Activated naive CD4-positive, alpha-beta T cell treated with anti-CD3 and anti-CD28 coated beads, Interleukin-2, amount 10 ng/mL, durations not matched to agents 7 days and 5 days (primary cell): ENCODE measurements around the gene CCDC88A.
"Not testable (repeated sequence)": the region's sequence is repeated elsewhere in the genome, so short reads cannot be mapped to it uniquely, and the experiment has no call there.

Source experiments
- CTCF ChIA-PET: fragments of 350-600 bp; sonication (Branson Sonifier 250); formaldehyde crosslinking; loops from one replicate; lab custom pipeline; 2021; ENCODE audit warnings: antibody characterized with exemption; lab: Charles Lee
- DNase-seq: peaks from one replicate; pipeline ENCODE4 v3.0.0-alpha.2; 2020
- H3K27ac Mint-ChIP-seq: one replicate; pipeline ENCODE4 v1.8.0; 2021; ENCODE audit warnings: mild to moderate bottlenecking, moderate library complexity, mixed read lengths
- H3K27me3 Mint-ChIP-seq: one replicate; pipeline ENCODE4 v1.8.0; 2021; ENCODE audit warnings: mild to moderate bottlenecking, mixed read lengths
- H3K36me3 Mint-ChIP-seq: one replicate; pipeline ENCODE4 v1.8.0; 2021; ENCODE audit warnings: mixed read lengths
- H3K4me1 Mint-ChIP-seq: one replicate; pipeline ENCODE4 v1.8.0; 2021; ENCODE audit warnings: mixed read lengths
- H3K4me3 Mint-ChIP-seq: one replicate; pipeline ENCODE4 v1.8.0; 2021; ENCODE audit warnings: mild to moderate bottlenecking, moderate library complexity, mixed read lengths
- H3K9me3 Mint-ChIP-seq: one replicate; pipeline ENCODE4 v1.8.0; 2021; ENCODE audit warnings: mixed read lengths

Gene CCDC88A

GRCh38 chr2:55385516-55385915 is 34.1 kb downstream of the CCDC88A start:
- H3K4me3 Mint-ChIP-seq, H3K36me3 Mint-ChIP-seq, H3K9me3 Mint-ChIP-seq, H3K27me3 Mint-ChIP-seq, H3K4me1 Mint-ChIP-seq, DNase-seq, H3K27ac Mint-ChIP-seq: not testable (repeated sequence)
- CTCF ChIA-PET = interaction anchor here (0.6 kb wide), 1 partner anchor 327 kb away, joined by 3 read pairs; no protein-coding TSS in a partner anchor

- Mint-ChIP-seq H3K27ac (no peak overlapping the region), H3K36me3 (no peaks in the 10 kb centered on the region), H3K27me3 (no peaks in the 10 kb centered on the region), H3K4me3 (no peak overlapping the region), H3K4me1 (no peaks in the 10 kb centered on the region), H3K9me3 (no peaks in the 10 kb centered on the region)
- DNase-seq = no peak
- CTCF ChIA-PET = no interaction called here
Measured at GRCh38 chr2:55384786-55385185, 34.9 kb downstream of the CCDC88A start.

- H3K4me3 Mint-ChIP-seq = no peak overlapping the region
- no peaks in the 10 kb centered on the region for H3K36me3 Mint-ChIP-seq
- CTCF ChIA-PET = interaction anchor here (1.0 kb wide), 1 partner anchor 25 kb away, joined by 3 read pairs; no protein-coding TSS in a partner anchor
- no peaks in the 10 kb centered on the region for H3K27me3 Mint-ChIP-seq
- no peaks in the 10 kb centered on the region for H3K4me1 Mint-ChIP-seq
- H3K27ac Mint-ChIP-seq = no peak overlapping the region
- H3K9me3 Mint-ChIP-seq = no peaks in the 10 kb centered on the region
- DNase-seq = no peak
Measured at GRCh38 chr2:55371376-55371775, 48.3 kb downstream of the CCDC88A start.

- no peaks in the 10 kb centered on the region for H3K36me3 Mint-ChIP-seq
- CTCF ChIA-PET = interaction anchor here (1.0 kb wide), 1 partner anchor 26 kb away, joined by 3 read pairs; no protein-coding TSS in a partner anchor
- H3K27ac Mint-ChIP-seq = no peak overlapping the region
- H3K4me1 Mint-ChIP-seq = no peaks in the 10 kb centered on the region
- no peak overlapping the region for H3K4me3 Mint-ChIP-seq
- no peak for DNase-seq
- no peaks in the 10 kb centered on the region for H3K27me3 Mint-ChIP-seq
- no peaks in the 10 kb centered on the region for H3K9me3 Mint-ChIP-seq
Measured at GRCh38 chr2:55370208-55370607, 49.4 kb downstream of the CCDC88A start.

GRCh38 chr2:55365303-55365702 is 54.4 kb downstream of the CCDC88A start:
- no peak overlapping the region for H3K4me3 Mint-ChIP-seq
- no peaks in the 10 kb centered on the region for H3K36me3 Mint-ChIP-seq
- H3K4me1 Mint-ChIP-seq = no peaks in the 10 kb centered on the region
- H3K27me3 Mint-ChIP-seq = no peaks in the 10 kb centered on the region
- no peak overlapping the region for H3K27ac Mint-ChIP-seq
- CTCF ChIA-PET = interaction anchor here (0.7 kb wide), 1 partner anchor 36 kb away, joined by 3 read pairs; no protein-coding TSS in a partner anchor
- no peak for DNase-seq
- H3K9me3 Mint-ChIP-seq = no peaks in the 10 kb centered on the region

- no peak for DNase-seq
- H3K27ac Mint-ChIP-seq = no peak overlapping the region
- H3K36me3 Mint-ChIP-seq = no peaks in the 10 kb centered on the region
- no peaks in the 10 kb centered on the region for H3K9me3 Mint-ChIP-seq
- H3K4me3 Mint-ChIP-seq = no peak overlapping the region
- CTCF ChIA-PET = no interaction called here
- no peaks in the 10 kb centered on the region for H3K4me1 Mint-ChIP-seq
- H3K27me3 Mint-ChIP-seq = no peaks in the 10 kb centered on the region
Measured at GRCh38 chr2:55364189-55365055, 55.2 kb downstream of the CCDC88A start.

- H3K27me3 Mint-ChIP-seq = no peaks in the 10 kb centered on the region
- DNase-seq = no peak
- no peak overlapping the region for H3K27ac Mint-ChIP-seq
- no peaks in the 10 kb centered on the region for H3K36me3 Mint-ChIP-seq
- H3K4me3 Mint-ChIP-seq = no peak overlapping the region
- no peaks in the 10 kb centered on the region for H3K9me3 Mint-ChIP-seq
- H3K4me1 Mint-ChIP-seq = no peaks in the 10 kb centered on the region
- CTCF ChIA-PET = no interaction called here
Measured at GRCh38 chr2:55363636-55364035, 56.0 kb downstream of the CCDC88A start.

- CTCF ChIA-PET = interaction anchor here (0.7 kb wide), 1 partner anchor 92 kb away, joined by 3 read pairs; no protein-coding TSS in a partner anchor
- H3K36me3 Mint-ChIP-seq = no peaks in the 10 kb centered on the region
- no peak overlapping the region for H3K27ac Mint-ChIP-seq
Measured at GRCh38 chr2:55361465-55362189, 58.0 kb downstream of the CCDC88A start.

GRCh38 chr2:55358451-55358850 is 61.2 kb downstream of the CCDC88A start:
- Mint-ChIP-seq H3K4me3 (no peak overlapping the region), H3K27ac (no peak overlapping the region), H3K27me3 (peaks cover 4% of the 10 kb centered on the region), H3K4me1 (no peaks in the 10 kb centered on the region), H3K9me3 (no peaks in the 10 kb centered on the region), H3K36me3 (no peaks in the 10 kb centered on the region)
- no peak for DNase-seq
- CTCF ChIA-PET = no interaction called here

More at GRCh38 chr2:55361465-55362189, 58.0 kb downstream of the CCDC88A start:
- H3K9me3 Mint-ChIP-seq = no peaks in the 10 kb centered on the region
- H3K4me3 Mint-ChIP-seq = no peak overlapping the region
- DNase-seq = no peak
- peaks cover 4% of the 10 kb centered on the region for H3K27me3 Mint-ChIP-seq
- no peaks in the 10 kb centered on the region for H3K4me1 Mint-ChIP-seq

GRCh38 chr2:55357927-55358326 is 61.7 kb downstream of the CCDC88A start:
- H3K4me3 Mint-ChIP-seq = no peak overlapping the region
- H3K27me3 Mint-ChIP-seq = peaks cover 4% of the 10 kb centered on the region
- no peak overlapping the region for H3K27ac Mint-ChIP-seq
- no peaks in the 10 kb centered on the region for H3K36me3 Mint-ChIP-seq
- CTCF ChIA-PET = no interaction called here
- no peaks in the 10 kb centered on the region for H3K9me3 Mint-ChIP-seq
- H3K4me1 Mint-ChIP-seq = no peaks in the 10 kb centered on the region
- DNase-seq = no peak

GRCh38 chr2:55357164-55357563 is 62.5 kb downstream of the CCDC88A start:
- CTCF ChIA-PET = no interaction called here
- Mint-ChIP-seq H3K4me3 (no peak overlapping the region), H3K27me3 (peaks cover 4% of the 10 kb centered on the region), H3K4me1 (no peaks in the 10 kb centered on the region), H3K36me3 (no peaks in the 10 kb centered on the region), H3K9me3 (no peaks in the 10 kb centered on the region), H3K27ac (no peak overlapping the region)
- DNase-seq = no peak

GRCh38 chr2:55356136-55356535 is 63.5 kb downstream of the CCDC88A start:
- H3K27me3 Mint-ChIP-seq, H3K4me3 Mint-ChIP-seq, CTCF ChIA-PET, H3K4me1 Mint-ChIP-seq, DNase-seq, H3K36me3 Mint-ChIP-seq, H3K9me3 Mint-ChIP-seq, H3K27ac Mint-ChIP-seq: not testable (repeated sequence)

- H3K27ac Mint-ChIP-seq = no peak overlapping the region
- CTCF ChIA-PET = no interaction called here
Measured at GRCh38 chr2:55355451-55355850, 64.2 kb downstream of the CCDC88A start.

GRCh38 chr2:55351672-55352071 is 68.0 kb downstream of the CCDC88A start:
- H3K9me3 Mint-ChIP-seq = no peaks in the 10 kb centered on the region
- H3K27me3 Mint-ChIP-seq = no peaks in the 10 kb centered on the region
- H3K36me3 Mint-ChIP-seq = no peaks in the 10 kb centered on the region
- H3K27ac Mint-ChIP-seq = no peak overlapping the region
- CTCF ChIA-PET = no interaction called here
- no peaks in the 10 kb centered on the region for H3K4me1 Mint-ChIP-seq
- no peak overlapping the region for H3K4me3 Mint-ChIP-seq
- DNase-seq = no peak

More at GRCh38 chr2:55355451-55355850, 64.2 kb downstream of the CCDC88A start:
- DNase-seq = no peak
- Mint-ChIP-seq H3K27me3 (peaks cover 4% of the 10 kb centered on the region), H3K36me3 (no peaks in the 10 kb centered on the region), H3K4me1 (no peaks in the 10 kb centered on the region), H3K4me3 (no peak overlapping the region), H3K9me3 (no peaks in the 10 kb centered on the region)
